Breast epithelium (tissue), 4 donors: Measurements from ENCODE around the gene FSTL4. TPM values are rescaled to one million over a fixed set of nuclear protein-coding genes. Genes with fewer than 3 reads are reported as not detected.

Experiments
- DNase-seq, 2 donors: peaks; one replicate each; pipeline ENCODE4 v3.0.0-alpha.2; 2019; ENCODE audit warnings: low spot score in 2 of 2
- H3K27ac ChIP-seq, 2 donors: fragments of 200-600 bp; sonication (generic) in 1 of 2; one replicate each; pipeline ENCODE4 v1.5.1; 2016 to 2019; ENCODE audit warnings: mild to moderate bottlenecking in 1 of 2
- H3K27me3 ChIP-seq, 2 donors: fragments of 200-600 bp; sonication (generic) in 1 of 2; one replicate each; pipeline versions ENCODE4 v1.5.1 to v1.6.0; 2017 to 2019; ENCODE audit warnings: control low read depth in 1 of 2, mild to moderate bottlenecking in 1 of 2
- H3K36me3 ChIP-seq: fragments of 200-600 bp; one replicate; pipeline ENCODE4 v1.5.1; 2019
- H3K4me1 ChIP-seq, 2 donors: fragments of 200-600 bp; sonication (generic); one replicate each; pipeline ENCODE4 v1.5.1; 2016 to 2019; ENCODE audit warnings: control low read depth in 1 of 2
- H3K4me3 ChIP-seq, 3 donors: fragments of 200-600 bp; sonication (generic); 1 replicate in 2 of 3; 2 replicates in 1 of 3; pipeline ENCODE4 v1.5.1; 2016 to 2019; ENCODE audit warnings: mild to moderate bottlenecking in 3 of 3, moderate library complexity in 2 of 3
- H3K9me3 ChIP-seq, 2 donors: fragments of 200-600 bp; sonication (generic) in 1 of 2; one replicate each; pipeline ENCODE4 v1.5.1; 2016 to 2019; ENCODE audit warnings: control low read depth in 1 of 2
- POLR2A ChIP-seq: fragments of 450-650 bp; IDR thresholded peaks from one replicate; pipeline ENCODE4 v1.6.1; 2016; ENCODE audit warnings: antibody characterized with exemption, mild to moderate bottlenecking, moderate library complexity
- POLR2AphosphoS5 ChIP-seq, 3 donors: sonication (generic); formaldehyde crosslinking; IDR thresholded peaks; one replicate each; pipeline ENCODE4 v1.6.1; 2017; ENCODE audit warnings: antibody characterized with exemption in 3 of 3
- intact Hi-C: fragments of 100-400 bp; cut with DNase I; formaldehyde crosslinking; loops from one replicate; pipeline ENCODE4 v1.15.1; 2023; ENCODE audit warnings: low total_unique reads
- total RNA-seq, 3 donors: library from RNA; depleted of rRNA; stranded (reverse); fragments of >200 nt; gene quantifications; one replicate each; pipeline ENCODE4 v1.1.0, GENCODE V29; 2016
- TF ChIP-seq, protein P1 (sequence below), 3 donors: fragments of 450-650 bp; IDR thresholded peaks; one replicate each; pipeline ENCODE4 v1.5.1; 2016 to 2017; ENCODE audit warnings: antibody characterized with exemption in 3 of 3, mild to moderate bottlenecking in 3 of 3, moderate library complexity in 3 of 3

FSTL4 gene
- total RNA-seq, 3 donors from 2014 or later, result 0.16 to 0.98 (median 0.88) TPM

GRCh38 chr5:133523013-133523658 is 89.2 kb downstream of the FSTL4 start:
- Histone ChIP-seq H3K4me3 (no peak overlapping the region), H3K27ac (no peak overlapping the region), H3K4me1 (no peaks in the 10 kb centered on the region), H3K27me3 (no peaks in the 10 kb centered on the region), H3K36me3 (no peaks in the 10 kb centered on the region), H3K9me3 (no peaks in the 10 kb centered on the region)
- TF ChIP-seq POLR2A (no peak), POLR2AphosphoS5 (IDR thresholded peaks at IDR 0.05) (no peak)
- TF ChIP-seq, protein P1, sequence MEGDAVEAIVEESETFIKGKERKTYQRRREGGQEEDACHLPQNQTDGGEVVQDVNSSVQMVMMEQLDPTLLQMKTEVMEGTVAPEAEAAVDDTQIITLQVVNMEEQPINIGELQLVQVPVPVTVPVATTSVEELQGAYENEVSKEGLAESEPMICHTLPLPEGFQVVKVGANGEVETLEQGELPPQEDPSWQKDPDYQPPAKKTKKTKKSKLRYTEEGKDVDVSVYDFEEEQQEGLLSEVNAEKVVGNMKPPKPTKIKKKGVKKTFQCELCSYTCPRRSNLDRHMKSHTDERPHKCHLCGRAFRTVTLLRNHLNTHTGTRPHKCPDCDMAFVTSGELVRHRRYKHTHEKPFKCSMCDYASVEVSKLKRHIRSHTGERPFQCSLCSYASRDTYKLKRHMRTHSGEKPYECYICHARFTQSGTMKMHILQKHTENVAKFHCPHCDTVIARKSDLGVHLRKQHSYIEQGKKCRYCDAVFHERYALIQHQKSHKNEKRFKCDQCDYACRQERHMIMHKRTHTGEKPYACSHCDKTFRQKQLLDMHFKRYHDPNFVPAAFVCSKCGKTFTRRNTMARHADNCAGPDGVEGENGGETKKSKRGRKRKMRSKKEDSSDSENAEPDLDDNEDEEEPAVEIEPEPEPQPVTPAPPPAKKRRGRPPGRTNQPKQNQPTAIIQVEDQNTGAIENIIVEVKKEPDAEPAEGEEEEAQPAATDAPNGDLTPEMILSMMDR (IDR thresholded peaks at IDR 0.05), result no peak
- no peak for DNase-seq
- intact Hi-C loops, result no loop called here

DNA sequence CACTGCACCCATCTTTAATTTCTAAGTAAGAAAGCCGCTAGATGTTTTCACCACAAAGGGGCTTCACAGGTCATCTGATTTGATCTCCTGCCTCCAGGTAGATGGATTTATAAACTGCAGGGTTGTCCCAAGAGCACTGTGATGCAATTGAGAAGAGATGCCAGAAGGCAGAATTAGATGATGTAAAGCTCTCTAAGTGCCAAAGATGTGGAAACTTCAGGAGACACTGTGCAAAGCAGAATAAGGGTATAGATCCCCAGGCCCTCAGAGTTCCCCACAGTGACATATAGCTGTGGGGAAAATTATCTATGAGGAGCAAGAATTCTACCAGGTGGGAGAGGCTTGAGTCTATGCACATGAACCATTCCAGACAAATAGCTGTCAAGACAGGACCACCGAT is 90.5 kb downstream of the FSTL4 start:
- TF ChIP-seq, protein P1 (IDR thresholded peaks at IDR 0.05), result no peak
- TF ChIP-seq POLR2A, result no peak
- no peak for TF ChIP-seq POLR2AphosphoS5 (IDR thresholded peaks at IDR 0.05)
- no peak overlapping the region for H3K27ac ChIP-seq
- intact Hi-C loops, result no loop called here
- H3K9me3 ChIP-seq, result no peaks in the 10 kb centered on the region
- no peaks in the 10 kb centered on the region for H3K4me1 ChIP-seq
- H3K4me3 ChIP-seq, result no peak overlapping the region
- no peaks in the 10 kb centered on the region for H3K27me3 ChIP-seq
- no peak for DNase-seq
- H3K36me3 ChIP-seq, result no peaks in the 10 kb centered on the region

DNA sequence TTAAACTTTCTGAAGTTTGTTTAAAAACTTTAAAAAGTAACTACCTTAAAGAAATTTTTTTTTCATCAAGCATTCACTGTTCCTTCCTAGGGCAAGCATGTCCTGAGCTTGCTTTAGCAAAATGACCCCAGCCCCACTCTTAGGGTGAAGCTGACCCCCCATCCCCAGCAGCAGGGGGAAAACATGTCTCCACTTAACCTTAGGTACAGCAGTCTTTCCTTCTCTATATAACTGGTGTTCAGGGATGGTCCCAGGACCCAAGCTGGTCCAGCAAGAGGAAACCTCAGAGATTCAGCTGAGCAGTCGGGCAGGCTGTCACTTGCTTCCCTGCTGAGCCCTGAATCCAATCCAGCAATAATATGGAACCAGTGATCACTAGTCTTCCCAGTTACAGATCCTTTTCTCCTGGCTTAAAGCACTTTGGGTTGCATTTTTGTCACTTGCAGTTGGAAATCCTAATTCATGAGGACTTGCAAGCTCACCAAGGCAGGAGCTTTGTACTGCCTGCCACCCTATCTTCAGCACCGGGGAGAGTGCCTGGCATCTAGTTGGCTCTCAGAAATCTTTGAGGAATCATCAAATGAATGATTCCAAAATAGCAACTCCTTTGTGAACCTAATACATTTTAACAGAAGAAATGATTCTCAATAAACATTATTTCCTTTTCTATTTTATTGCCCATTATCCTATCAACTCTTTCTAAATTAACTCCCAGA is 91.2 kb downstream of the FSTL4 start:
- H3K9me3 ChIP-seq, result no peaks in the 10 kb centered on the region
- no peak overlapping the region for H3K27ac ChIP-seq
- no peak overlapping the region for H3K4me3 ChIP-seq
- intact Hi-C loops, result no loop called here
- no peak for TF ChIP-seq POLR2AphosphoS5 (IDR thresholded peaks at IDR 0.05)
- TF ChIP-seq, protein P1 (IDR thresholded peaks at IDR 0.05), result no peak
- no peak for TF ChIP-seq POLR2A
- H3K27me3 ChIP-seq, result no peaks in the 10 kb centered on the region
- no peaks in the 10 kb centered on the region for H3K4me1 ChIP-seq
- H3K36me3 ChIP-seq, result no peaks in the 10 kb centered on the region
- DNase-seq, result no peak

- Histone ChIP-seq H3K4me1 (no peaks in the 10 kb centered on the region), H3K9me3 (no peaks in the 10 kb centered on the region), H3K27ac (no peak overlapping the region), H3K27me3 (no peaks in the 10 kb centered on the region), H3K4me3 (no peak overlapping the region), H3K36me3 (no peaks in the 10 kb centered on the region)
- TF ChIP-seq POLR2AphosphoS5 (IDR thresholded peaks at IDR 0.05) (no peak), POLR2A (no peak)
- TF ChIP-seq, protein P1 (IDR thresholded peaks at IDR 0.05), result no peak
- no peak for DNase-seq
- intact Hi-C loops, result no loop called here
These were observed 92.3 kb downstream of the FSTL4 start for GRCh38 chr5:133520062-133520461.

GRCh38 chr5:133519191-133519590 is 93.2 kb downstream of the FSTL4 start:
- no peak for DNase-seq
- intact Hi-C loops, result no loop called here
- H3K27ac ChIP-seq, result no peak overlapping the region
- TF ChIP-seq, protein P1 (IDR thresholded peaks at IDR 0.05), result no peak
- TF ChIP-seq POLR2A (no peak), POLR2AphosphoS5 (IDR thresholded peaks at IDR 0.05) (no peak)
- no peaks in the 10 kb centered on the region for H3K36me3 ChIP-seq
- H3K9me3 ChIP-seq, result no peaks in the 10 kb centered on the region
- H3K4me3 ChIP-seq, result no peak overlapping the region
- H3K4me1 ChIP-seq, result no peaks in the 10 kb centered on the region
- H3K27me3 ChIP-seq, result no peaks in the 10 kb centered on the region
